Neutrophil (primary cell): Measurements from ENCODE around the gene AZU1.

Experiments used
- H3K27ac ChIP-seq: fragments of 200-600 bp; sonication (generic); 2 replicates; pipeline ENCODE4 v1.5.1; 2016; ENCODE audit warnings: mild to moderate bottlenecking, moderate library complexity
- H3K27me3 ChIP-seq: fragments of 200-600 bp; sonication (generic); 2 replicates; pipeline ENCODE4 v1.6.0; 2016; ENCODE audit warnings: mild to moderate bottlenecking
- H3K36me3 ChIP-seq: fragments of 200-600 bp; sonication (generic); 2 replicates; pipeline ENCODE4 v1.5.1; 2017
- H3K4me1 ChIP-seq, 2 experiments: fragments of 200-600 bp in 1 of 2; sonication (generic) in 1 of 2; 1 replicate in 1 of 2; 2 replicates in 1 of 2; pipeline versions ENCODE4 v1.5.1 to v1.6.1; 2013 to 2016; ENCODE audit warnings: low read depth in 1 of 2, low read length in 1 of 2, mild to moderate bottlenecking in 1 of 2, moderate library complexity in 1 of 2; ENCODE audit not compliant: control insufficient read depth in 1 of 2, insufficient read depth in 1 of 2
- H3K4me3 ChIP-seq, 2 experiments: fragments of 200-600 bp in 1 of 2; sonication (generic) in 1 of 2; 1 replicate in 1 of 2; 2 replicates in 1 of 2; pipeline ENCODE4 v1.5.1; 2013 to 2016; ENCODE audit warnings: low read depth in 1 of 2, low read length in 1 of 2, mild to moderate bottlenecking in 1 of 2, moderate library complexity in 1 of 2
- H3K9me3 ChIP-seq: fragments of 200-600 bp; sonication (generic); 2 replicates; pipeline ENCODE4 v1.5.1; 2016
- CTCF ChIP-seq: fragments of 200-600 bp; sonication (generic); IDR thresholded peaks from 2 replicates; pipeline ENCODE4 v1.5.1; 2016; ENCODE audit warnings: antibody characterized with exemption

Gene AZU1

GRCh38 chr19:810077-810855, 17.4 kb upstream of the AZU1 start:
- H3K27ac ChIP-seq: no peak overlapping the region
- H3K36me3 ChIP-seq: peaks cover 80% of the 10 kb centered on the region
- H3K9me3 ChIP-seq: no peaks in the 10 kb centered on the region
- H3K27me3 ChIP-seq: no peaks in the 10 kb centered on the region
- no peak overlapping the region for H3K4me3 ChIP-seq
- TF ChIP-seq CTCF: no peak
- H3K4me1 ChIP-seq: no peaks in the 10 kb centered on the region

- Histone ChIP-seq H3K9me3 (no peaks in the 10 kb centered on the region), H3K27me3 (no peaks in the 10 kb centered on the region), H3K4me3 (no peak overlapping the region), H3K27ac (no peak overlapping the region), H3K4me1 (no peaks in the 10 kb centered on the region), H3K36me3 (peaks cover 73% of the 10 kb centered on the region)
- no peak for TF ChIP-seq CTCF
Observed at GRCh38 chr19:810883-811489, 16.7 kb upstream of the AZU1 start.

GRCh38 chr19:811506-812048, 16.1 kb upstream of the AZU1 start:
- H3K4me1 ChIP-seq: no peaks in the 10 kb centered on the region
- peaks cover 67% of the 10 kb centered on the region for H3K36me3 ChIP-seq

GRCh38 chr19:812049-812746, 15.4 kb upstream of the AZU1 start:
- H3K4me3 ChIP-seq: no peak overlapping the region
- TF ChIP-seq CTCF: no peak
- no peak overlapping the region for H3K27ac ChIP-seq
- H3K27me3 ChIP-seq: no peaks in the 10 kb centered on the region
- no peaks in the 10 kb centered on the region for H3K4me1 ChIP-seq
- no peaks in the 10 kb centered on the region for H3K9me3 ChIP-seq
- peaks cover 60% of the 10 kb centered on the region for H3K36me3 ChIP-seq

More at GRCh38 chr19:811506-812048, 16.1 kb upstream of the AZU1 start:
- no peak overlapping the region for H3K4me3 ChIP-seq
- no peak overlapping the region for H3K27ac ChIP-seq
- H3K9me3 ChIP-seq: no peaks in the 10 kb centered on the region
- no peak for TF ChIP-seq CTCF
- no peaks in the 10 kb centered on the region for H3K27me3 ChIP-seq

GRCh38 chr19:812747-813218, 14.9 kb upstream of the AZU1 start:
- H3K4me1 ChIP-seq: no peaks in the 10 kb centered on the region
- H3K9me3 ChIP-seq: no peaks in the 10 kb centered on the region
- TF ChIP-seq CTCF: no peak
- peaks cover 55% of the 10 kb centered on the region for H3K36me3 ChIP-seq
- no peak overlapping the region for H3K27ac ChIP-seq
- H3K4me3 ChIP-seq: no peak overlapping the region
- no peaks in the 10 kb centered on the region for H3K27me3 ChIP-seq
